Calu3 (cell line): ENCODE results near the gene CLEC16A. TPM values are rescaled to one million over a fixed set of nuclear protein-coding genes. Genes with fewer than 3 reads are reported as not detected.

ENCODE experiments used
- BruUV-seq: library from RNA; stranded (reverse); fragments of 400-500 nt; replicated peaks from 2 replicates; lab custom pipeline; 2021; lab: Mats Ljungman, UMichigan
- CTCF ChIA-PET: fragments of 300-600 bp; sonication (Branson Sonifier 250); formaldehyde crosslinking; loops from one replicate; lab custom pipeline; 2022; ENCODE audit warnings: antibody characterized with exemption; lab: Charles Lee
- DNase-seq: peaks from one replicate; pipeline ENCODE4 v3.0.0; 2022
- H3K27ac Mint-ChIP-seq: one replicate; pipeline ENCODE4 v1.8.0; 2022; ENCODE audit warnings: mixed read lengths; ENCODE audit not compliant: unreplicated experiment
- H3K27me3 Mint-ChIP-seq: one replicate; pipeline ENCODE4 v1.8.0; 2022; ENCODE audit warnings: mixed read lengths; ENCODE audit not compliant: unreplicated experiment
- H3K36me3 Mint-ChIP-seq: one replicate; pipeline ENCODE4 v1.8.0; 2022; ENCODE audit warnings: mild to moderate bottlenecking, moderate library complexity, mixed read lengths; ENCODE audit not compliant: insufficient read depth, unreplicated experiment
- H3K4me1 Mint-ChIP-seq: one replicate; pipeline ENCODE4 v1.8.0; 2022; ENCODE audit warnings: mild to moderate bottlenecking, low read depth, mixed read lengths; ENCODE audit not compliant: unreplicated experiment
- H3K4me3 Mint-ChIP-seq: one replicate; pipeline ENCODE4 v1.8.0; 2022; ENCODE audit warnings: mild to moderate bottlenecking, low read depth, moderate library complexity, mixed read lengths; ENCODE audit not compliant: unreplicated experiment
- H3K9me3 Mint-ChIP-seq: one replicate; pipeline ENCODE4 v1.8.0; 2022; ENCODE audit warnings: low read depth, mixed read lengths; ENCODE audit not compliant: unreplicated experiment
- CTCF ChIP-seq: fragments of 200-600 bp; IDR thresholded peaks from one replicate; pipeline ENCODE4 v1.8.0; 2022; ENCODE audit warnings: antibody characterized with exemption; ENCODE audit not compliant: unreplicated experiment
- intact Hi-C: fragments of 100-400 bp; cut with micrococcal nuclease; formaldehyde crosslinking; loops from one replicate; pipeline ENCODE4 v1.10.0; 2022; ENCODE audit not compliant: unreplicated experiment
- total RNA-seq: library from RNA; stranded (reverse); gene quantifications from 2 replicates; pipeline ENCODE4 v1.2.3, GENCODE V29; 2022

CLEC16A gene
- total RNA-seq, 1 experiment from 2014 or later: 33.0 TPM

GRCh38 chr16:11170696-11171447 is 226.5 kb downstream of the CLEC16A start:
- CTCF ChIA-PET: no interaction called here
- intact Hi-C loops: no loop called here
- no TSS peak for BruUV-seq

GRCh38 chr16:11171448-11171709 is 227.0 kb downstream of the CLEC16A start:
- intact Hi-C loops: no loop called here
- DNase-seq: no peak
- no peak overlapping the region for H3K27ac Mint-ChIP-seq
- BruUV-seq: no TSS peak
- no peaks in the 10 kb centered on the region for H3K9me3 Mint-ChIP-seq
- H3K4me3 Mint-ChIP-seq: no peak overlapping the region
- H3K27me3 Mint-ChIP-seq: no peaks in the 10 kb centered on the region
- CTCF ChIA-PET: no interaction called here
- H3K4me1 Mint-ChIP-seq: no peaks in the 10 kb centered on the region
- H3K36me3 Mint-ChIP-seq: peaks cover 2% of the 10 kb centered on the region
- no peak for TF ChIP-seq CTCF

More at GRCh38 chr16:11170696-11171447, 226.5 kb downstream of the CLEC16A start:
- Mint-ChIP-seq H3K36me3 (peaks cover 4% of the 10 kb centered on the region), H3K4me3 (no peak overlapping the region), H3K4me1 (no peaks in the 10 kb centered on the region), H3K27ac (no peak overlapping the region), H3K27me3 (no peaks in the 10 kb centered on the region), H3K9me3 (no peaks in the 10 kb centered on the region)
- TF ChIP-seq CTCF: no peak
- DNase-seq: no peak

GRCh38 chr16:11171757-11172299 is 227.5 kb downstream of the CLEC16A start:
- BruUV-seq: no TSS peak
- no peaks in the 10 kb centered on the region for H3K9me3 Mint-ChIP-seq
- H3K4me1 Mint-ChIP-seq: no peaks in the 10 kb centered on the region
- no peak for TF ChIP-seq CTCF
- H3K27ac Mint-ChIP-seq: no peak overlapping the region
- no peak overlapping the region for H3K4me3 Mint-ChIP-seq
- H3K36me3 Mint-ChIP-seq: no peaks in the 10 kb centered on the region
- intact Hi-C loops: no loop called here
- CTCF ChIA-PET: no interaction called here
- DNase-seq: no peak
- H3K27me3 Mint-ChIP-seq: no peaks in the 10 kb centered on the region

- Mint-ChIP-seq H3K27me3 (no peaks in the 10 kb centered on the region), H3K36me3 (no peaks in the 10 kb centered on the region), H3K27ac (no peak overlapping the region), H3K4me1 (no peaks in the 10 kb centered on the region), H3K9me3 (no peaks in the 10 kb centered on the region), H3K4me3 (no peak overlapping the region)
- TF ChIP-seq CTCF: no peak
- intact Hi-C loops: no loop called here
- no TSS peak for BruUV-seq
- no peak for DNase-seq
- CTCF ChIA-PET: no interaction called here
Observed at GRCh38 chr16:11173426-11173825, 229.1 kb downstream of the CLEC16A start.
